AG04450 (cell line): Measurements from ENCODE around the gene NEURL1. TPM values are rescaled to one million over a fixed set of nuclear protein-coding genes. Genes with fewer than 3 reads are reported as not detected.

ENCODE experiments used
- CTCF ChIA-PET: fragments of 300-600, 350-600 bp; formaldehyde crosslinking; extraction: SDS; loops from one replicate; lab custom pipeline; 2022; ENCODE audit warnings: antibody characterized with exemption, inconsistent platforms; lab: Charles Lee
- POLR2A ChIA-PET: fragments of 350-600 bp; formaldehyde crosslinking; extraction: SDS; loops from one replicate; lab custom pipeline; 2021; ENCODE audit warnings: antibody characterized with exemption, inconsistent platforms; lab: Yijun Ruan, JAX
- DNase-seq: peaks from one replicate; pipeline ENCODE4 v3.0.0-alpha.2; 2011; ENCODE audit warnings: low read depth, low spot score
- H3K27ac ChIP-seq: one replicate; pipeline ENCODE4 v1.5.1; 2012; ENCODE audit warnings: low read depth, low read length, control low read depth
- H3K27me3 ChIP-seq: one replicate; pipeline ENCODE4 v1.6.0; 2012; ENCODE audit warnings: low read length; ENCODE audit not compliant: control insufficient read depth, insufficient read depth
- H3K4me3 ChIP-seq: 2 replicates; pipeline ENCODE4 v1.5.1; 2011; ENCODE audit warnings: mild to moderate bottlenecking, low read depth, low read length, control low read depth
- H3K9me3 ChIP-seq: 2 replicates; pipeline ENCODE4 v1.5.1; 2012; ENCODE audit warnings: low read length; ENCODE audit not compliant: control insufficient read depth, insufficient read depth
- CTCF ChIP-seq: IDR thresholded peaks from 2 replicates; pipeline ENCODE4 v1.5.1; 2011; ENCODE audit warnings: low read depth, low read length, control low read depth, inconsistent platforms
- polyA plus RNA-seq: library from polyadenylated mRNA; depleted of rRNA; stranded (reverse); fragments of >200 nt; gene quantifications from 2 replicates; pipeline ENCODE4 v1.2.3, GENCODE V29; 2011

NEURL1 gene
- polyA plus RNA-seq, 1 experiment = 0.67 TPM

- no peak for TF ChIP-seq CTCF
- POLR2A ChIA-PET = interaction anchor here (0.6 to 2.2 kb wide), 2 partner anchors 15 to 40 kb away, joined by 3 to 4 read pairs; no protein-coding TSS in a partner anchor
- Histone ChIP-seq H3K4me3 (peak overlapping the region; percentile 73), H3K9me3 (no peaks in the 10 kb centered on the region; the same call in 1 of the 2 replicates), H3K27ac (no peak overlapping the region), H3K27me3 (no peaks in the 10 kb centered on the region)
- CTCF ChIA-PET = interaction anchor here (0.5 kb wide), 1 partner anchor 62 kb away, joined by 3 read pairs; no protein-coding TSS in a partner anchor
- no peak for DNase-seq
Measured at GRCh38 chr10:103451091-103451813, 42.3 kb upstream of the NEURL1 start.

GRCh38 chr10:103451831-103452505 lies 41.5 kb upstream of the NEURL1 start, which contains the start of gene CALHM2:
CALHM2 (minus strand) TSS chr10:103452370; CDS start chr10:103449941, 2,429 bp downstream.
- H3K9me3 ChIP-seq = no peaks in the 10 kb centered on the region; the same call in 1 of the 2 replicates
- H3K27ac ChIP-seq = peak within 1 kb of the TSS; percentile 21
- POLR2A ChIA-PET = interaction anchor here (0.6 to 2.2 kb wide), 3 partner anchors 14 to 55 kb away, joined by 3 to 4 read pairs (median 3); partner anchors contain the start of genes ATP5MK and PDCD11
- no peak for DNase-seq
- CTCF ChIA-PET = interaction anchor here (1.8 kb wide), 1 partner anchor 34 kb away, joined by 6 read pairs; no protein-coding TSS in a partner anchor
- peak within 1 kb of the TSS; percentile 73 for H3K4me3 ChIP-seq
- no peak for TF ChIP-seq CTCF
- H3K27me3 ChIP-seq = no peaks in the 10 kb centered on the region

GRCh38 chr10:103452506-103453230 lies 40.8 kb upstream of the NEURL1 start:
- CTCF ChIA-PET = interaction anchor here (1.8 kb wide), 1 partner anchor 33 kb away, joined by 6 read pairs; no protein-coding TSS in a partner anchor

GRCh38 chr10:103454026-103454425 lies 39.5 kb upstream of the NEURL1 start:
- no peak for DNase-seq
- TF ChIP-seq CTCF = no peak
- Histone ChIP-seq H3K27me3 (no peaks in the 10 kb centered on the region), H3K27ac (no peak overlapping the region), H3K9me3 (no peaks in the 10 kb centered on the region; the same call in 1 of the 2 replicates), H3K4me3 (no peak overlapping the region)
- CTCF ChIA-PET = interaction anchor here (1.0 kb wide), 1 partner anchor 29 kb away, joined by 4 read pairs; no protein-coding TSS in a partner anchor
- POLR2A ChIA-PET = interaction anchor here (0.6 kb wide), 1 partner anchor 9 kb away, joined by 3 read pairs; no protein-coding TSS in a partner anchor

More at GRCh38 chr10:103452506-103453230, 40.8 kb upstream of the NEURL1 start:
- Histone ChIP-seq H3K27ac (peak overlapping the region; percentile 21), H3K9me3 (no peaks in the 10 kb centered on the region; the same call in 1 of the 2 replicates), H3K4me3 (peak overlapping the region; percentile 73), H3K27me3 (no peaks in the 10 kb centered on the region)
- POLR2A ChIA-PET = interaction anchor here (0.7 to 2.2 kb wide), 2 partner anchors 13 to 56 kb away, joined by 3 to 4 read pairs; partner anchors contain the start of genes ATP5MK and PDCD11
- no peak for TF ChIP-seq CTCF
- no peak for DNase-seq
